ENCODE data around the gene NOTCH1. TPM values are rescaled to one million over a fixed set of nuclear protein-coding genes. Genes with fewer than 3 reads are reported as not detected.

NOTCH1 gene
- total RNA-seq, 3 donors from 2014 or later: 59.0 to 101 (median 72.6) TPM

DNA sequence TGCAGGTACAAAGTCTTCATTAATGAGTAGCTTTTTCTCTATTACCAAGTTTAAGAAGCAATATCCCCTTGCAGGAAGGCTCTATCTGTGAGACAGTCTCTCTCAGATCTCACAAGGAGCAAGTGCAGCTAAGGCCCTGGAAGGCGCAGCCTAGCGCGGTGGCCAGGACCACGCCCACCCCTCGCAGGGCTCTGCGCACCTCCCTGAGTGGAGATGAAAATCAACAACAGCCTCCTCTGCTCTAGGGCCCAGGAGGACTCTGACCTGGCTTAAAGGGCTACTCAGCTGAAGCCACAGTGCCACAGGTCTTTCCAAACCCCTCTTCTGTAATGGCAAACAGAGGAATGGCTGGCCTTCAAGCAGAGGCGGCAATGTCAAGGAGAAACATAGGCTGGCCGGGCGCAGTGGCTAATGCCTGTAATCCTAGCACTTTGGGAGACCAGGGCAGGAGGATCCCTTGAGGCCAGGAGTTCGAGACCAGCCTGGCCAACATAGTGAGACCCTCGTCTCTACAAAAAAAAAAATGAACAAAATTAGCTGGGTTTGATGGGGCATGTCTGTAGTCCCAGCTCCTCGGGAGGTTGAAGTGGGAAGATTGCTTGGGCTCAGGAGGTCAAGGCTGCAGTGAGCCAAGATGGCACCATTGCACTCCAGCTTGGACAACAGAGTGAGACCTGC lies 74.9 kb downstream of the NOTCH1 start:
- intact Hi-C loops (cut with DNase I, micrococcal nuclease): no loop called here
- no peak for ATAC-seq
- no peak overlapping the region for H3K4me3 ChIP-seq
- no peaks in the 10 kb centered on the region for H3K9me3 ChIP-seq
- TF ChIP-seq, protein P1, sequence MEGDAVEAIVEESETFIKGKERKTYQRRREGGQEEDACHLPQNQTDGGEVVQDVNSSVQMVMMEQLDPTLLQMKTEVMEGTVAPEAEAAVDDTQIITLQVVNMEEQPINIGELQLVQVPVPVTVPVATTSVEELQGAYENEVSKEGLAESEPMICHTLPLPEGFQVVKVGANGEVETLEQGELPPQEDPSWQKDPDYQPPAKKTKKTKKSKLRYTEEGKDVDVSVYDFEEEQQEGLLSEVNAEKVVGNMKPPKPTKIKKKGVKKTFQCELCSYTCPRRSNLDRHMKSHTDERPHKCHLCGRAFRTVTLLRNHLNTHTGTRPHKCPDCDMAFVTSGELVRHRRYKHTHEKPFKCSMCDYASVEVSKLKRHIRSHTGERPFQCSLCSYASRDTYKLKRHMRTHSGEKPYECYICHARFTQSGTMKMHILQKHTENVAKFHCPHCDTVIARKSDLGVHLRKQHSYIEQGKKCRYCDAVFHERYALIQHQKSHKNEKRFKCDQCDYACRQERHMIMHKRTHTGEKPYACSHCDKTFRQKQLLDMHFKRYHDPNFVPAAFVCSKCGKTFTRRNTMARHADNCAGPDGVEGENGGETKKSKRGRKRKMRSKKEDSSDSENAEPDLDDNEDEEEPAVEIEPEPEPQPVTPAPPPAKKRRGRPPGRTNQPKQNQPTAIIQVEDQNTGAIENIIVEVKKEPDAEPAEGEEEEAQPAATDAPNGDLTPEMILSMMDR (IDR thresholded peaks at IDR 0.05): no peak
- DNase-seq: no peak
- H3K4me1 ChIP-seq (ENCODE audit: low read depth): no peaks in the 10 kb centered on the region
- H3K36me3 ChIP-seq (ENCODE audit: low read depth): peaks cover 3% of the 10 kb centered on the region

DNA sequence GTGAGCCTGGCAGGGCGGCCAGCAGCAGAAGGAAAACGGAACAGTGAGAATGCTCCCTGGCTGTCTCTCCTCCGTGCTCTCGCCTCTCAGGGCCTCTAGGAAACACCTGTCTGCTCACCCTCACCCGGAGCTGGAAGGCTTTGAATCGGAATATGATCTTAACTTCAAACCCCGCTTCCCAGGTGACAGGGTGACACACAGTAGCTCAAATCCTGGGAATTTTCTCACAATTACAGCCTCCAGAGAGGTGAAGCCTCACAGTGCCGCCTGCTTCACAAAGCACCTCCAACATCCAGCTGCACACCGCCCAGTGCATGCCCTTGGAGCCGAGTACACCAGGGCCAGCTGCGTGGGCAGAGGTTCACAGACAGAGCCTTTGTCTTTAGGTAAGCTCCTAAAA lies 75.5 kb downstream of the NOTCH1 start:
- Histone ChIP-seq H3K36me3 (ENCODE audit: low read depth) (peaks cover 3% of the 10 kb centered on the region), H3K4me3 (no peak overlapping the region), H3K4me1 (ENCODE audit: low read depth) (no peaks in the 10 kb centered on the region), H3K9me3 (no peaks in the 10 kb centered on the region)
- intact Hi-C loops (cut with DNase I, micrococcal nuclease): no loop called here
- TF ChIP-seq, protein P1 (IDR thresholded peaks at IDR 0.05): no peak
- no peak for ATAC-seq
- no peak for DNase-seq

- no peaks in the 10 kb centered on the region for H3K4me1 ChIP-seq (ENCODE audit: low read depth)
- no peaks in the 10 kb centered on the region for H3K9me3 ChIP-seq
- intact Hi-C loops (cut with DNase I, micrococcal nuclease): loop anchor here in 1 of 2 donors (5.0 kb wide), 1 partner anchor 140 kb away; the partner anchor contains the start of gene GPSM1
- no peak for DNase-seq
- peaks cover 10% of the 10 kb centered on the region for H3K36me3 ChIP-seq (ENCODE audit: low read depth)
- TF ChIP-seq, protein P1 (IDR thresholded peaks at IDR 0.05): no peak
- no peak overlapping the region for H3K4me3 ChIP-seq
- no peak for ATAC-seq
Measured at GRCh38 chr9:136467766-136468165, 78.1 kb downstream of the NOTCH1 start.

DNA sequence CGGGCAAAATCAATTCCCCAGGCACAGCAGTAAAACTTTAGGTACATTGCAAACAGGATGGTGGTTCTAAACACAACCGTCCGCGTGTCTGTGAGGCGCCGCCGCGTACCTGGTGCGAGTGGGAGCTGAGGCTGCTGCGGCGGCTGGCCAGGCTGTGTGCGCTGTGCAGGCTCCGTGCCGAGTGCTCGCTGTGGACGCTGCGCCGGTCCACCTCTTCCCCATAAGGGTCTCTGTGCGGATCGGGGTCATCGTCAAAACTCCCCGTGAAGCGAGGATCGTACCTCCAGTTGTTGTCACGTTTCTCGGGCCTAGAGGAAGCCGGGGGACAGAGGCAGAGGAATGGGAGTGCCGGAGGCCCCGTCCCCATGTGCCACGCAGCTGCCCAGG lies 79.7 kb downstream of the NOTCH1 start:
- no peaks in the 10 kb centered on the region for H3K4me1 ChIP-seq (ENCODE audit: low read depth)
- H3K36me3 ChIP-seq (ENCODE audit: low read depth): peaks cover 10% of the 10 kb centered on the region
- ATAC-seq: no peak
- no peaks in the 10 kb centered on the region for H3K9me3 ChIP-seq
- TF ChIP-seq, protein P1 (IDR thresholded peaks at IDR 0.05): no peak
- DNase-seq: no peak
- intact Hi-C loops (cut with DNase I, micrococcal nuclease): loop anchor here in 1 of 2 donors (5.0 kb wide), 1 partner anchor 139 kb away; the partner anchor contains the start of gene GPSM1
- H3K4me3 ChIP-seq: no peak overlapping the region

DNA sequence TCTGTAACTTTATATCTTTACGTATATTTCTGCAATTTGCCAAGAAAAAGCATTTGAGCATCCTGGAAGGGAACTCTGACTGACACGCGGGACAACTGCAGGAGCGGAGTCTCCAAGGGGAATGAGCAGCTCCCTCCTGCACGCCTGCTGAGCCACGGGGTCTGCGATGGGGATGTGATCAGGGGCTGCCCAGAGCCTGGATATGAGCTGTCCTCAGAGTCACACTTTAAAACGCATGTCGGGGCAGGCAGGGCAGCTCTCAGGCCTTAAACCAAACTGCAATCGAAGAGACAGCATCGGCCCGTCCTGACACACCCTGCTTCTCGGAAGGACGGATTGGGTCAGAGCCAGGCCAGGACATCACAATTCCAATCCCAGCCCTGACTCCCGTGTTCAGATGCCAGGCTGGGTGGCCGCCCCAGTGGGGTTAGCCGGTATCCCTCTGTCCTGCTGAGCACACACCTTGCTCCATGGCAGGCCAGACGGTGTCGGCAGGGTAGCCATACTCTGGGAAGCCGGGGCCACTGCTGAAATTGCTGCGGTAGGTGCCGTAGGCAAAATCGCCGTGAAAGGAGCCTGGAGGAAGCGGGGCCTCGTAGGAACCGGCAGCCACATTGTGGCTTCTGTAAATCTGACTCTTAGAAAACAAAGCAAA lies 80.2 kb downstream of the NOTCH1 start:
- Histone ChIP-seq H3K4me1 (ENCODE audit: low read depth) (no peaks in the 10 kb centered on the region), H3K36me3 (ENCODE audit: low read depth) (peaks cover 10% of the 10 kb centered on the region), H3K4me3 (no peak overlapping the region), H3K9me3 (no peaks in the 10 kb centered on the region)
- ATAC-seq (no peak), DNase-seq (no peak)
- intact Hi-C loops (cut with DNase I, micrococcal nuclease): loop anchor here in 1 of 2 donors (5.0 kb wide), 1 partner anchor 138 kb away; the partner anchor contains the start of gene GPSM1
- TF ChIP-seq, protein P1 (IDR thresholded peaks at IDR 0.05): no peak

All from mucosa of descending colon (tissue), 3 donors.